Measurements from ENCODE around the gene NXPH4. TPM values are rescaled to one million over a fixed set of nuclear protein-coding genes. Genes with fewer than 3 reads are reported as not detected.

The NXPH4 gene
- total RNA-seq, 2 experiments from 2014 or later: 0.41 to 0.45 TPM

- ChIA-PET POLR2A (interaction anchor here (0.7 to 8.2 kb wide), 4 partner anchors 12 to 101 kb away, joined by 3 to 99 read pairs (median 7); partner anchors contain the start of gene SHMT2), CTCF (interaction anchor here (7.3 to 8.8 kb wide), 2 partner anchors 11 to 24 kb away, joined by 215 to 397 read pairs; partner anchors contain the start of gene SHMT2)
- Mint-ChIP-seq H3K27ac (no peak overlapping the region), H3K4me1 (ENCODE audit: low read depth) (peaks cover 46% of the 10 kb centered on the region), H3K9me3 (no peaks in the 10 kb centered on the region), H3K4me3 (peak overlapping the region; percentile 61), H3K27me3 (peaks cover 72% of the 10 kb centered on the region), H3K36me3 (ENCODE audit: low read depth) (no peaks in the 10 kb centered on the region)
- DNase-seq (no peak), ATAC-seq (no peak)
- TF ChIP-seq CTCF (IDR thresholded peaks at IDR 0.05): no peak
- intact Hi-C loops (cut with micrococcal nuclease): no loop called here
Measured at GRCh38 chr12:57216921-57217879, 606 bp downstream of the NXPH4 start.

GRCh38 chr12:57218030-57218853, 1.6 kb downstream of the NXPH4 start:
- H3K4me1 Mint-ChIP-seq (ENCODE audit: low read depth): peaks cover 54% of the 10 kb centered on the region
- H3K4me3 Mint-ChIP-seq: no peak overlapping the region
- H3K36me3 Mint-ChIP-seq (ENCODE audit: low read depth): no peaks in the 10 kb centered on the region
- DNase-seq (no peak), ATAC-seq (no peak)
- no peaks in the 10 kb centered on the region for H3K9me3 Mint-ChIP-seq
- POLR2A ChIA-PET: interaction anchor here (0.6 to 8.2 kb wide), 3 partner anchors 10 to 102 kb away, joined by 3 to 99 read pairs (median 3); a partner anchor contains a TSS
- H3K27ac Mint-ChIP-seq: no peak overlapping the region
- peaks cover 81% of the 10 kb centered on the region for H3K27me3 Mint-ChIP-seq
- intact Hi-C loops (cut with micrococcal nuclease): no loop called here
- TF ChIP-seq CTCF (IDR thresholded peaks at IDR 0.05): no peak
- CTCF ChIA-PET: interaction anchor here (1.5 to 8.8 kb wide), 3 partner anchors 10 to 94 kb away, joined by 3 to 397 read pairs (median 215); partner anchors contain the start of gene SHMT2

GRCh38 chr12:57219205-57219992, 2.8 kb downstream of the NXPH4 start:
- Mint-ChIP-seq H3K27ac (no peak overlapping the region), H3K27me3 (peaks cover 77% of the 10 kb centered on the region), H3K9me3 (no peaks in the 10 kb centered on the region), H3K4me3 (no peak overlapping the region), H3K36me3 (ENCODE audit: low read depth) (no peaks in the 10 kb centered on the region), H3K4me1 (ENCODE audit: low read depth) (peaks cover 48% of the 10 kb centered on the region)
- CTCF ChIA-PET: interaction anchor here (1.5 to 8.8 kb wide), 3 partner anchors 9 to 95 kb away, joined by 3 to 397 read pairs (median 215); partner anchors contain the start of gene SHMT2
- intact Hi-C loops (cut with micrococcal nuclease): no loop called here
- no peak for TF ChIP-seq CTCF (IDR thresholded peaks at IDR 0.05)
- ATAC-seq (no peak), DNase-seq (no peak)
- POLR2A ChIA-PET: interaction anchor here (1.7 to 8.2 kb wide), 2 partner anchors 10 to 20 kb away, joined by 8 to 99 read pairs; partner anchors contain the start of gene SHMT2

GRCh38 chr12:57219993-57220754, 3.6 kb downstream of the NXPH4 start:
- ChIA-PET CTCF (interaction anchor here (1.5 to 8.8 kb wide), 3 partner anchors 8 to 96 kb away, joined by 3 to 397 read pairs (median 215); partner anchors contain the start of gene SHMT2), POLR2A (interaction anchor here (1.7 to 8.2 kb wide), 2 partner anchors 9 to 20 kb away, joined by 8 to 99 read pairs; partner anchors contain the start of gene SHMT2)
- peaks cover 46% of the 10 kb centered on the region for H3K4me1 Mint-ChIP-seq (ENCODE audit: low read depth)
- no peak overlapping the region for H3K4me3 Mint-ChIP-seq
- ATAC-seq (no peak), DNase-seq (no peak)
- H3K27me3 Mint-ChIP-seq: peaks cover 77% of the 10 kb centered on the region
- no peaks in the 10 kb centered on the region for H3K36me3 Mint-ChIP-seq (ENCODE audit: low read depth)
- no peak for TF ChIP-seq CTCF (IDR thresholded peaks at IDR 0.05)
- intact Hi-C loops (cut with micrococcal nuclease): no loop called here
- no peak overlapping the region for H3K27ac Mint-ChIP-seq
- no peaks in the 10 kb centered on the region for H3K9me3 Mint-ChIP-seq

Measured in activated CD8-positive, alpha-beta T cell treated with anti-CD3 and anti-CD28 coated beads for 36 hours (primary cell).